ENCODE data around the gene AK2.
"Not testable (repeated sequence)": the region's sequence is repeated elsewhere in the genome, so short reads cannot be mapped to it uniquely, and the experiment has no call there.

The AK2 gene

GRCh38 chr1:32977546-32978087 lies 59.1 kb downstream of the AK2 start:
- TF ChIP-seq, protein P1, sequence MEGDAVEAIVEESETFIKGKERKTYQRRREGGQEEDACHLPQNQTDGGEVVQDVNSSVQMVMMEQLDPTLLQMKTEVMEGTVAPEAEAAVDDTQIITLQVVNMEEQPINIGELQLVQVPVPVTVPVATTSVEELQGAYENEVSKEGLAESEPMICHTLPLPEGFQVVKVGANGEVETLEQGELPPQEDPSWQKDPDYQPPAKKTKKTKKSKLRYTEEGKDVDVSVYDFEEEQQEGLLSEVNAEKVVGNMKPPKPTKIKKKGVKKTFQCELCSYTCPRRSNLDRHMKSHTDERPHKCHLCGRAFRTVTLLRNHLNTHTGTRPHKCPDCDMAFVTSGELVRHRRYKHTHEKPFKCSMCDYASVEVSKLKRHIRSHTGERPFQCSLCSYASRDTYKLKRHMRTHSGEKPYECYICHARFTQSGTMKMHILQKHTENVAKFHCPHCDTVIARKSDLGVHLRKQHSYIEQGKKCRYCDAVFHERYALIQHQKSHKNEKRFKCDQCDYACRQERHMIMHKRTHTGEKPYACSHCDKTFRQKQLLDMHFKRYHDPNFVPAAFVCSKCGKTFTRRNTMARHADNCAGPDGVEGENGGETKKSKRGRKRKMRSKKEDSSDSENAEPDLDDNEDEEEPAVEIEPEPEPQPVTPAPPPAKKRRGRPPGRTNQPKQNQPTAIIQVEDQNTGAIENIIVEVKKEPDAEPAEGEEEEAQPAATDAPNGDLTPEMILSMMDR (IDR thresholded peaks at IDR 0.05; ENCODE audit: low read depth, low read length) = no peak
- in situ Hi-C loops (cut with HindIII; ENCODE audit: low sequenced_read_pairs) = no loop called here
- no peak overlapping the region for H3K4me3 ChIP-seq (ENCODE audit: low read depth, low read length)
- DNase-seq (ENCODE audit: low read depth, low spot score) = no peak

DNA sequence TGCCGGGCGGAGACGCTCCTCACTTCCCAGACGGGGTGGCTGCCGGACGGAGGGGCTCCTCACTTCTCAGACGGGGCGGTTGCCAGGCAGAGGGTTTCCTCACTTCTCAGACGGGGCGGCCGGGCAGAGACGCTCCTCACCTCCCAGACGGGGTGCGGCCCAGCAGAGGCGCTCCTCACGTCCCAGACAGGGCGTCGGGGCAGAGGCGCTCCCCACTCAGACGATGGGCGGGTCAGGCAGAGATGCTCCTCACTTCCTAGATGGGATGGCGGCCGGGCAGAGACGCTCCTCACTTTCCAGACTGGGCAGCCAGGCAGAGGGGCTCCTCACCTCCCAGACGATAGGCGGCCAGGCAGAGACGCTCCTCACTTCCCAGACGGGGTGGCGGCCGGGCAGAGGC lies 61.6 kb downstream of the AK2 start:
- H3K4me3 ChIP-seq (ENCODE audit: low read depth, low read length); in situ Hi-C loops (cut with HindIII; ENCODE audit: low sequenced_read_pairs); DNase-seq (ENCODE audit: low read depth, low spot score): not testable (repeated sequence)

DNA sequence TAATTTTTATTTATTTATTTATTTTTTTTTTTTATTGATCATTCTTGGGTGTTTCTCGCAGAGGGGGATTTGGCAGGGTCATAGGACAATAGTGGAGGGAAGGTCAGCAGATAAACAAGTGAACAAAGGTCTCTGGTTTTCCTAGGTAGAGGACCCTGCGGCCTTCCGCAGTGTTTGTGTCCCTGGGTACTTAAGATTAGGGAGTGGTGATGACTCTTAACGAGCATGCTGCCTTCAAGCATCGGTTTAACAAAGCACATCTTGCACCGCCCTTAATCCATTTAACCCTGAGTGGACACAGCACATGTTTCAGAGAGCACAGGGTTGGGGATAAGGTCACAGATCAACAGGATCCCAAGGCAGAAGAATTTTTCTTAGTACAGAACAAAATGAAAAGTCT lies 63.2 kb downstream of the AK2 start:
- peak overlapping the region; percentile 42 for H3K4me3 ChIP-seq (ENCODE audit: low read depth, low read length)
- DNase-seq (ENCODE audit: low read depth, low spot score); in situ Hi-C loops (cut with HindIII; ENCODE audit: low sequenced_read_pairs): not testable (repeated sequence)

- in situ Hi-C loops (cut with HindIII; ENCODE audit: low sequenced_read_pairs) = no loop called here
- TF ChIP-seq, protein P1 (IDR thresholded peaks at IDR 0.05; ENCODE audit: low read depth, low read length) = no peak
- peak; percentile 60 for DNase-seq (ENCODE audit: low read depth, low spot score)
- H3K4me3 ChIP-seq (ENCODE audit: low read depth, low read length) = peak overlapping the region; percentile 42
Measured at GRCh38 chr1:32972814-32973428, 63.8 kb downstream of the AK2 start.

DNA sequence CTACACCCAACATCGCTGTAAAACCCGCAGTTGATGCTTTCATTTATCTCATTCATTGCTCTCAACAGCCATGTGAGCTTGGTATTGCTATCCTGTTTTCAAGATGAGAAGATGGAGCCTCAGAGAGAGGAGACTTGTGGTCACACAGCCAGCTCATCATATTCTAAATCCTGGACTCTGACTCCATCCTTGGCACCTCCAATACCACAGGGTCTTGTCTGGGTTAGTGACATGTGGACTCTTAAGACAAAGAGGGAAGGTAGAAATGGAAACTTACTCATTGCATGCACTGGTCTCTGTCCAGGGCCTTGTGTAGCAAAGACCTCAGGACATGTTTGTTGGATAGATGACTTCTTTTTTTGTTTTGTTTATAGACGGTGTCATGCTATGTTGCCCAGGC lies 65.1 kb downstream of the AK2 start:
- H3K4me3 ChIP-seq (ENCODE audit: low read depth, low read length) = no peak overlapping the region
- TF ChIP-seq, protein P1 (IDR thresholded peaks at IDR 0.05; ENCODE audit: low read depth, low read length) = no peak
- DNase-seq (ENCODE audit: low read depth, low spot score) = no peak
- in situ Hi-C loops (cut with HindIII; ENCODE audit: low sequenced_read_pairs) = no loop called here

GRCh38 chr1:32971156-32971555 lies 65.5 kb downstream of the AK2 start:
- in situ Hi-C loops (cut with HindIII; ENCODE audit: low sequenced_read_pairs) = no loop called here
- TF ChIP-seq, protein P1 (IDR thresholded peaks at IDR 0.05; ENCODE audit: low read depth, low read length) = no peak
- no peak for DNase-seq (ENCODE audit: low read depth, low spot score)
- no peak overlapping the region for H3K4me3 ChIP-seq (ENCODE audit: low read depth, low read length)

DNA sequence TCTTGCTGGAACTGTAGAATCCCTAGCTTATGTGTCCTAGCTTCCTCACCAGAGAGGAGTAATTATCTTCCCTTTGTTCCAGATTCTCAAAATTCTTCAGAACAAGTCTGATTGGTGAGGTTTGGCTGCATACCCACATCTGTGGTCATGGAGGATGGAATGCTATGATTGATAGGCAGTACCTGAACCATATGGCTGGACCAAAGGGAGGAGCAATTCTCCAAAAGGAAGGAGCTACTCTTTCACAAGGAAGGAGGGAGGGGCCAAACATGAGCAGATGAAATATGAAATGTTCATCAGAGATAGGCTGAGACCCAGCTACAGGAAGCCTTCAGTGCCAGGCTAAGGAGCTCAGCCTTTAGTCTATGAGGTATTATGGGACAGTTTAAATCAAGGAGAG lies 67.1 kb downstream of the AK2 start:
- no peak for DNase-seq (ENCODE audit: low read depth, low spot score)
- in situ Hi-C loops (cut with HindIII; ENCODE audit: low sequenced_read_pairs) = no loop called here
- TF ChIP-seq, protein P1 (IDR thresholded peaks at IDR 0.05; ENCODE audit: low read depth, low read length) = no peak
- no peak overlapping the region for H3K4me3 ChIP-seq (ENCODE audit: low read depth, low read length)
